Stimulated activated CD4-positive, alpha-beta T cell treated with anti-CD3 and anti-CD28 coated beads, Interleukin-4, amount 100 ng/mL, for 24 hours (primary cell): ENCODE results near the gene SLC9A8.
"Not testable (repeated sequence)": the region's sequence is repeated elsewhere in the genome, so short reads cannot be mapped to it uniquely, and the experiment has no call there.

Experiments
- DNase-seq: peaks from one replicate; pipeline ENCODE4 v3.0.0-alpha.2; 2020

Gene SLC9A8, protein sequence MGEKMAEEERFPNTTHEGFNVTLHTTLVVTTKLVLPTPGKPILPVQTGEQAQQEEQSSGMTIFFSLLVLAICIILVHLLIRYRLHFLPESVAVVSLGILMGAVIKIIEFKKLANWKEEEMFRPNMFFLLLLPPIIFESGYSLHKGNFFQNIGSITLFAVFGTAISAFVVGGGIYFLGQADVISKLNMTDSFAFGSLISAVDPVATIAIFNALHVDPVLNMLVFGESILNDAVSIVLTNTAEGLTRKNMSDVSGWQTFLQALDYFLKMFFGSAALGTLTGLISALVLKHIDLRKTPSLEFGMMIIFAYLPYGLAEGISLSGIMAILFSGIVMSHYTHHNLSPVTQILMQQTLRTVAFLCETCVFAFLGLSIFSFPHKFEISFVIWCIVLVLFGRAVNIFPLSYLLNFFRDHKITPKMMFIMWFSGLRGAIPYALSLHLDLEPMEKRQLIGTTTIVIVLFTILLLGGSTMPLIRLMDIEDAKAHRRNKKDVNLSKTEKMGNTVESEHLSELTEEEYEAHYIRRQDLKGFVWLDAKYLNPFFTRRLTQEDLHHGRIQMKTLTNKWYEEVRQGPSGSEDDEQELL

DNA sequence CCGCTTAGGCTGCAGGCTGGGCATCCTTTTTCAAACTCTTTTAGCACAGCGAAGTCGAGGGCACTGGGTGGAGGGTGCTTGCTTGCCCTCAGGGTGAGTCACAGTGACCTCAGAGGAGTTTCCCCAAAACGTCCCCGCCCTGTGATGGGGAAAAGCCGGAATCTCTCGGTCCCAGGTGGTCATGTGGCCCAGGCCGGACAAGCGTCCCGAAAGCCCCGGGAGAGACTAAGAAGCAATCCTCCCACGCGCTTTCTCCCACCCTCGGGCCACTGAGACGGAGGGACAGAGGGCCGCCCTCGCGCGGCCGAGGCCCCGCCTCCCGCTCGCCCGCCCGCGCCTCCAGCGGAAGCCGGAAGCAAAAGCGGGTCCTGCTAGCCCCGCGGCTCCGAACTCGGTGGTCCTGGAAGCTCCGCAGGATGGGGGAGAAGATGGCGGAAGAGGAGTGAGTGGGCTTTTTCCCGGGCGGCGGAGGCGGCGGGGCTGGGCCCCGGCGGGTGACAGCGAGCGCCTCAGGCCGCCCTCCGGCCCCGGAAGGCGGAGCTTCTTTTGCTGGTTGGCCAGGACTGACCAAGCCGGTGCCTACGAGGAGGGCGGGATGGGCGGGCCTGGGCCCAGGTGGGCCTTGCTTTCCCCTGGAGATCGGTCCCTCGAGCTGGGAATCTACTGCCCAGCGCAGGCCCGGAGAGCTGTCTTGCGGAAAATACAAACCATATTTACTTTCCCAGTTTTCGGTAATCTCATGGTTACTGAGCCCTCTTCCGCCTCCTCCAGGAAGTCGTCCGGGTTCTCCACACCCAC is at the start of gene SLC9A8:
Gene SLC9A8, plus strand, starts transcription at position 322 of the 798 bp plus-strand sequence. Its CDS starts 95 bp downstream, at position 417.
- DNase-seq: peak; percentile 86

DNA sequence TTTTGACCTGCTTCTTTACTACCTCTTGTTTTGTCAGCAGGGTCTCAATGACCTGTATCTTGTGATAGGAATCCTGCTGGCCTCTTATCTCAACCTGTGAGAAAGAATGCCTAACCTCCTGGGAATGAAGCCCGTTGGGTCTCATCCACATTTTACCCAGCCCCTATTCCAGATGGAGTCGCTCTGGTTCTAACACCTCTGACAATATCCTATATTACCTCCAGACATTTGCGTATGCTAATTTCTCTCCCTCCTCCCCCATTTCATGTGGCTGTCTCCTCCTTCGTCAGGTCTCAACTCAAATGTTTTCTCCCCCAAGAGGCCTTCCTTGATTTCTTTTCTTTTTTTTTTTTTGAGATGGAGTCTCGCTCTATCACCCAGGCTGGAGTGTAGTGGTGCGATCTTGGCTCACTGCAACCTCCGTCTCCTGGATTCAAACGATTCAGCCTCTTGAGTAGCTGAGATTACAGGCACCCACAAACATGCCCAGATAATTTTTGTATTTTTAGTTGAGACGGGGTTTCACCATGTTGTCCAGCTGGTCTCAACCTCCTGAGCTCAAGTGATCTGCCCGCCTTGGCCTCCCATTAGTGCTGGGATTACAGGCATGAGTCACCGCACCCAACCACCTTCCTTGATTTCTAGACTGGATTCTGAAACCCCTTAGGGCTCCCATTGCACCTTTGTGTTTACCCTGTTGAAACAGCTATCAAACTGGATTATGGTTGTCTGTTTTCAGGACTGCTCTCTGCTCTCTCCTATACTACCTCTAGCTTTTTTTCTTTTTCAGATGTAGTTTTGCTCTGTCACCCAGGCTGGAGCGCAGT is 49.5 kb upstream of the SLC9A8 start:
- no peak for DNase-seq

DNA sequence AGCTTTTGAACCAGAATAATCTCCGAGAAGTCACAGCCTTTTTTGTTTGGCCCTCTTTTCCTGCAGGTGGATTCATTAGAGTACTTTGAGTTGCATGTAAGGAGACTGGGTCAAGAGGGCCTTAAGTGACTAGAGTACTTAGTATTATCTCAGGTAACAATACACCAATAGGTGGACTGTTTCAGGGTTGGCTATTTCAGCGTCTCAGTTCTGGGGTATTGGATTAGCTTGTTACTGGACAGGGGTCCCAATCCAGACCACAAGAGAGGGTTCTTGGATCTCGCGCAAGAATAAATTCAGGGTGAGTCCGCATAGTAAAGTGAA is 47.3 kb upstream of the SLC9A8 start:
- DNase-seq: no peak

DNA sequence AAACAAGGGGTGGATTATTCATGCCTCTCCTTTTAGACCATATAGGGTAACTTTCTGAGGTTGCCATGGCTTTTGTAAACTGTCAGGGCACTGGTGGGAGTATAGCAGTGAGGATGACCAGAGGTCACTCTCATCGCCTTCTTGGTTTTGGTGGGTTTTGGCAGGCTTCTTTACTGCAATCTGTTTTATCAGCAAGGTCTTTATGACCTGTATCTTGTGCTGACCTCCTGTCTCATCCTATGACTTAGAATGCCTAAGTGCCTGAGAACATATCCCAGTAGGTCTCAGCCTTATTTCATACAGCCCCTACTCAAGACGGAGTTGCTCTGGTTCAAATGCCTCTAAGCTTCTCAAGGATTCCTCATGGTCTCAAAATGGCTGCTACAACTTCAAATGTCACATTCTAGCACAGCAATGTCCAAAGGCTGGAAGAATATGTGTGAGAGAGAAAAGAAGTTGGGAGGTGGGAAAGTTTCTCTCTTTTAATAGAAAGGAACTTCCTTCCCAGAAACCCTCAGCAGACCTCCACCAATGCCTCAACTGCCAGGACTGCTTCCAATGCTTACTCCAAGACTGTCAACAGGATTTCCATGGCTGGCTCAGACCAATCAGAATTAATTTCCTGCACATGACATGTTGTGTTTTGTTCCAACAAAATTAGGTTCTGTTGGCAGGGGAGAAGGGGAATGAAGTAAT is 46.6 kb upstream of the SLC9A8 start:
- DNase-seq: no peak

DNA sequence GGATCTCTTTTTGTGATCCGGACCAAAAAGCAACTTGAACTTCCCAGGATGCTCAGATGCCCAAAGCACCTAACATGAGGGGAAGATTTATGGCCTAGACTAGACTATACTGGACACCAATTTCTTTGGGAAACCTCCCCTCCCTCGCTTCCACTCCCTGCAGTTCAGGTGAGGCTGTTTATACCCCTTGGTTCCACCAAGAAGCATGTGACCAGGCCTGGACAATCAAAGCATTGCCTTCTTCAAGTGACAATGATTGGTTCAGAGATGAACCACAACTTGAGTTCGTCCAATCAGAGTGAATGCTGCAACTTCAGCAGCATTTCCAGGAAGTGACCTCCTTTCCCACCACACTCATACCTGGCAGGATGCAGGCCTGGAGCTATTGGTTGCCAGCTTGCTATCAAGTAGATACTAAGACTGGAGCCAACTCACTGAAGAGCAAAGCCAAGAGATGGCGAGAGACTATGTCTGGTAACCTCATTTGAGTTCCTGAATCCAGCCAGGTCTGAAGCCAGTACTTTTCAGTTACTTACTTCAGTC is 45.6 kb upstream of the SLC9A8 start:
- no peak for DNase-seq

DNA sequence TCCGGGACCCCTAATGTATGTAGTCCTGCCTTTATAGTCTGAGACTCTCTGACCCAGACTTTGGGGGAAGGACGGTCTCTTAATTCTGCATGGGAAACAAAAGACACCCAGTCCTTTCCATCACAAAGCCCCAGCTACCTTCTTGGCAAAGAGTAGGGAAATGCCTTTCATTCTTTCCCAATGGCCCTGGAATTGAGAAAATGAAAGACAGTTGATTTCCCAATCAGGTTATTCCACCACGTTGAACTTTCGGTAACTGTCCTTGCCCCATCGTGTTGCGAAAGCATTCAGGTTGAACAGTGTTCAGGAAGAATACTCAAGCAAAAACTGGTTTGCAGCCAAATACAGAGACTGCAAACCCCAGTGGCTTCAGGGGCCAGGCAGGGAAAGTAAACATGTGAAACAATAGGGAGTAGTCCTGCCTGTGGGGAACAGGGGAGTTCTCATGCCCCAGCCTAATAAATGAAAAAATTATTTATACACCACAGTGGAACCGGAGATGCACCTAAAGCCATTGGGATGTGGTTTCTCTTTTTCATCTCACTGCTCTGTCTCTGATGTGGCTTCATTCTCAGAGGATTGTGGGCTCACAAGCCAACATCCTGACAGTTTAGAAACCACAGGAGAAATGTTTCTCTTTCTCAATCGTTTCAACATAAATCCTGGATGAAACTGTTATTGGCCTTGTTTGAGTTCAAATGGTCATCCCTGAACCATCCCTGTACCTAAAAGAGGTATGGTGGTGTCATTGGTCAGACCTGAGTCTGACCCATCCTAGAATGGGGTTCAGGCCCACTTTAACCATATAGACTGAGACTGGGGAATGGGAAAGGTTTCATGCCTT is 44.2 kb upstream of the SLC9A8 start:
- DNase-seq: peak; percentile 15

DNA sequence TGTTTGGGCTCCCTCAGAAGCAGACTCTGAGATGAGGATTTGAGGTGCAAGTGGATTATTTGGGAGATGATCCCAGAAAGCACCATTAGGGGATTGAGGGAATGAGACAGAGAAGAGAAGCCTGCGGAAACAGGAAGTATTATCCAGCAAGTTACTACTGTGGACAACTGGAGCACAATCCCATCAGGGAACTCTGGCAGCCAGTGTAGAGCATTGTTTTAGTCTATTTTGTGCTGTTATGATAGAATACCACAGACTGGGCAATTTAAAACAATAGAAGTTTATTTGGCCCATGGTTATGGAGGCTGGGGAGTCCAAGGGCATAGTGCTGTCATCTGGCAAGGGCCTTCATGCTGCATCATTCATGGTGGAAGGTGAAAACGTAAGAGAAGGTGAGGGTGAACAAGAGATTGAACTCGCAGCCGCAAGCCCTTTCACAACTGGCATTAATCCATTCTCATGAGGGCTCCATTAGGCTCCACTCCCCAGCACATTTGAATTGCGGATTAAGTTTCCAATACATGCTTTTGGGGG is 43.5 kb upstream of the SLC9A8 start:
- DNase-seq: no peak

DNA sequence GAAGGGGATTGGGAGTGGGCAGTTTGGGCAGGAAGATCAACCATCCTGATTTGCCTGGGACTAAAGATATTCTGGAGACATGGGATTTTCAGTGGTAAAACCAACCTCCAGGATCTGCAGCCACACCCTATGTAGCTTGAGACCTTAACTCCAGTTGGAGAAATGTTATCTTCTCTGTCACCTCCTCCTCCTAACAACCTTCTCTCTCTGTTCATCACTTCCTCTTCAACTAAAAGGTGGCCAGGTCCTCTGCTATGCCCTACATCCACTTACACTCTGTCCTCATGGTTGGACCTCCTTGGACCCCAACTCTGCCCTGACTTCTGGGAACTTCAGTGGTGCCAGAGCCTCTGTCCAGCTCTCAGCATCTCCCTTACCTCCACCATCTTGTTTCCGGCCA is 42.0 kb upstream of the SLC9A8 start:
- DNase-seq: no peak

DNA sequence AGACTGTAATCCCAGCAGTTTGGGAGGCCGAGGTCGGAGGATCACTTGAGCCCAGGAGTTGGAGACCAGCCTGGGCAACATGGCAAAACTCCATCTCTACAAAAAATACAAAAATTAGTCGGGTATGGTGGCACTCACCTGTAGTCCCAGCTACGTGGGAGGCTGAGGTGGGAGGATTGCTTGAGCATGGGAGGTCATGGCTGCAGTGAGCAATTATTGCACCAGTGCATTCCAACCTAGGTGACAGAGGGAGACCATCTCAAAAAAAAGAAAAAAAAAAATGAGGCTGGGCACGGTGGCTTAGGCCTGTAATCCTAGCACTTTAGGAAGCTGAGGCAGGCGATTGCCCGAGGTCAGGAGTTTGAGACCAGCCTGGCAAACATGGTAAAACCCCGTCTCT is 38.4 kb upstream of the SLC9A8 start:
- not testable (repeated sequence) for DNase-seq

DNA sequence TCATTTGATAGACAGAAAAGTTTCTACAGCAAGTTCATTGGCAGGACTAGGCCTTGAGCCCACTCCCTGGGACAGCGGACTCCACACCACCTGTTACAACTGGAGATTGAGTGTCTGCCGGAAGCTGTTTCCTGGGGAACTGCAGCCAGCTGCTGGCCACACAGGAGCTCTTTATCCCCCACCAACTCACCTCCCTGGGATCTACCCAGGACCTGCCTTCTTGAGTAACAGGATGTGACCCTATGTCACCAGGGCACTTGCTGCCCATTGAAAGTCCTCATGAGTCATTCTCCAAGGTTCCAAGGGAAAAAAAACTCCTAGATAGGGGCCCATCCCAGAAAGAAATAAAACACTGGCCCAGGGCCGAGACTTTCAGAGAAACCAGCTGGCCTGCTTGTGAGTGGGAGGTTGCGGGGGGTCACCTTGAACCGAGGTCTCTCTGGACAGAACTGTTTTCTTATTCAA is 37.4 kb upstream of the SLC9A8 start:
- no peak for DNase-seq

DNA sequence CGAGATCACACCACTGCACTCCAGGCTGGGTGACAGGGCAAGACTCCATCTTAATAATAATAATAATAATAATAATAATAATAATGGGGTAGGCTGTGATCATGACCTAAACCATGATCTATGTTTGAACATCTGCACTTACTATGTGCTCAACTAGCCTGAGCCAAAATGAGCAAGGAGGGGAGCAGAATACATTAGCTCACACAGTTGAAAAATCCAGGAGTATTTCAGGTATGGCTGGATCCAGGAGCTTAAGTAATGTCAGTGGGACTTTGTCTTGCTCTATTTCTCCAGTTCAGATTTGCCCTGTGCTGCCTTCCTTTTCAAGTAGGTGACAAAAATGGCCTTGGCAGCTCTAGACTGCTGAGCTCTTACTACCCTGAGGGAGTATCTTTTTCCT is 32.7 kb upstream of the SLC9A8 start:
- DNase-seq: no peak

DNA sequence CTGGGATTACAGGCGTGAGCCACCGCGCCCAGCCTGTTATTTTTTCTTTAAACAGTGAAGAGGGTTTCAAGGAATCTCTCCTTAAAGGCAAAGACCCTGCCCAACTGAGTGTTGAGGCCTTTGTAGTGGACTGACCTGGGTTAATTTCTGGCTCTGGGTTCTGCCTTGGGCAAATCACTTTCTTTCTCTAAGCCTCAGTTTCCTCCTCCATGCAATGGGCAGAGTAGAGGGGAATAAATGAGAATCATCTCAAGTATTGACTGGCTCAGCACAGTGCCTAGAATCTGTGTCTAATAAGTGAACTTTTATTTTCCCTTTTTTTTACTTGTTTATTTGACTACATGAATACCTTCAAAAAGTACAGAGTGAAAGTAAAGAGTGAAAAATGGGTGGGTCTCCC is 31.0 kb upstream of the SLC9A8 start:
- no peak for DNase-seq

DNA sequence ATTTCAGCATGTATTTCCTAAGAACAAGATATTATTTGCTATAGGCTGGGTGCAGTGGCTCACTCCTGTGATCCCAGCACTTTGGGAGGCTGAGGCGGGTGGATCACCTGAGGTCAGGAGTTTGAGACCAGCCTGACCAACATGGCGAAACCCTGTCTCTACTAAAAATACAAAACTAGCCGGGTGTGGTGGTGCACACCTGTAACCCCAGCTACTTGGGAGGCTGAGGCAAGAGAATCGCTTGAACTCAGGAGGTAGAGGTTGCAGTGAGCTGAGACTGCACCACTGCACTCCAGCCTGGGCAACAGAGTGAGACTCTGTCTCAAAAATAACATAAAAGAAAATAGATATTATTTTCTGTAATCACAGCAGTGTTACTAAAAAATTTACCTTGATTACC is 30.2 kb upstream of the SLC9A8 start:
- DNase-seq: not testable (repeated sequence)

DNA sequence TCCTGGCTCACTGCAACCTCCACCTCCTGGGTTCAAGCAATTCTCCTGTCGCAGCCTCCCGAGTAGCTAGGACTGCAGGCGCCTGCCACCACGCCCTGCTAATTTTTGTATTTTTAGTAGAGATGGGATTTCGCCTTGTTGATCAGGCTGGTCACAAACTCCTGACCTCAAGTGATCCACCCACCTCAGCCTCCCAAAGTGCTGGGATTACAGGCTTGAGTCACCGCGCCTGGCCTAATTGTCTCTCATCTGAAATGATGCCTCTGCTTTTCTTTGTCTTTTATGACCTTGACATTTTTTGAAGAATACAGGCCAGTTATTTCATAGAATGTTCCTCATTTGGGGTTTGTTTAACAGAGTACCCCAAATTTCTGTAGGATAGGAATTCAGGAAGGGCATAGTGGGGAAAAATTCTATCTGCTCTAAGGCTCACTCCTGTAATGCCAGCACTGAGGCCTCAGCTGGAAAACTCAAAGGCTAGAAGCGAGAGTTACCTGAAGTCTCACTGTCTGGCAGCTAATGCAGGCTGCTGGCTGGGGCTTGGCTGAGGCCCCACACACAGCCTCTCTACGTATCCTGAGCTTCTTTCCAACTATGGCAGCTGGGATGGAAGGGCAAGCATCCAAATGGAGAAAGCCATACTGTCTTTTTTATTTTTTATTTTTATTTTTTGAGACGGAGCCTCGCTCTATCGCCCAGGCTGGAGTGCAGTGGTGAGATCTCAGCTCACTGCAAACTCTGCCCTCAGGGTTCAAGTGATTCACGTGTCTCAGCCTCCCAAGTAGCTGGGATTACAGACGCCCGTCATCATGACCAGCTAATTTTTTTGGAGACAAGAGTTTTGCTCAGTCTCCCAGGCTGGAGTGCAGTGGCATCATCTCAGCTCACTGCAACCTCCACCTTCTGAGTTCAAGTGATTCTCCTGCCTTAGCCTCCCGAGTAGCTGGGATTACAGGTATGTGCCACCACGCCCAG is 29.3 kb upstream of the SLC9A8 start:
- DNase-seq: not testable (repeated sequence)

DNA sequence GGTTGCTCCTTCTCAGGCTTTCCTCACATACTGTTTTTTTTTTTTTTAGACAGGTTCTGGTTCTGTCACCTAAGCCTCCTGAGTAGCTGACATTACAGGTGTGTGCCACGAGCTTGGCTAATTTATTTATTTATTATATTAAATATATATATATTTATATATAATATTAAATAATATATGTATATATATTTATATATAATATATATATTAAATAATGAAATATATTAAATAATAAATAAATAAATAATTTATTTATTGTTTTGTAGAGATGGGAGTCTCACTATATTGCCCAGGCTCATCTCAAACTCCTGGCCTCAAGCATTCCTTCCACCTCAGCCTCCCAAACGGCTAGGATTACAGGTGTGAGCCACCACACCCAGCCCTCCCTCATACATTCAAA is 28.3 kb upstream of the SLC9A8 start:
- no peak for DNase-seq

DNA sequence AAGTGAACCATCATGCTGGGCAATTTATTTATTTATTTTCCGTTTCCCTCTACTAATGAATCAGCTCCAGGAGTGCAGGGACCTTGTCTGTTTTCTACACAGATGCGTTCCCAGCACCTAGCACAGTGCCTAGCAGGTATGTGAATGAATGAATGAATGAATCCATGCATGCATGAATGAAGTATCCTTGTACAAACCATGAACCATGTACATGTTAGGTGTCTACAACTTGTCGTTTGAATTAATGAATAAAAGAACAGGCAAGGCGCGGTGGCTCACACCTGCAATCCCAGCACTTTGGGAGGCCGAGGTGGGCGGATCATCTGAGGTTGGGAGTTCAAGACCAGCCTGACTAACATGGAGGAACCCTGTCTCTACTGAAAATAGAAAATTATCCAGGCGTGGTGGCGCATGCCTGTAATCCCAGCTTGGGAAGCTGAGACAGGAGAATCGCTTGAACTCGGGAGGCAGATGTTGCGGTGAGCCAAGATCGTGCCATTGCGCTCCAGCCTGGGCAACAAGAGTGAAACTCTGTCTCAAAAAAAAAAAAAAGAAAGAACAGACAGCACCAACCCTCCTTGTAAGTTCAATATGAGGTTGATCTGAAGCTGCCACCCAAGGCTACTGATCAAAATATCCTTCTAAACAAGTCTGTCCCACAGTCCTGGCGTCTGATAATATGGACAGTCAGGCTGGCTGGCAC is 27.3 kb upstream of the SLC9A8 start:
- no peak for DNase-seq

DNA sequence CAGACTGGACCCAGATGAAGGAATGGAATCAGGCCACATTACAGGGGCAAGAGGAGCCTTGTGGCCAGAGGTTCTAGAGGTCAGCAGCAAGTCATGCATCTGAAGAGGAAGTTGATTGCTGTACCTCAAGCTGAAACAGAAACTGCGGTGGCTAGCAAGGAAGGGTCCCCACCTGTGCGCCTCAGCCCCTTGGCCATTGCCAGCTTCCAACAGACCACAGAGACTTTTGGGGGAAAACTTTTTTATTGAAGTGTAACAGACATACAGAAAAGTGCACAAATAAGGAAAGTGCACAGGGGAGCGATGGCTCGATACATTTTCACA is 26.8 kb upstream of the SLC9A8 start:
- DNase-seq: no peak

DNA sequence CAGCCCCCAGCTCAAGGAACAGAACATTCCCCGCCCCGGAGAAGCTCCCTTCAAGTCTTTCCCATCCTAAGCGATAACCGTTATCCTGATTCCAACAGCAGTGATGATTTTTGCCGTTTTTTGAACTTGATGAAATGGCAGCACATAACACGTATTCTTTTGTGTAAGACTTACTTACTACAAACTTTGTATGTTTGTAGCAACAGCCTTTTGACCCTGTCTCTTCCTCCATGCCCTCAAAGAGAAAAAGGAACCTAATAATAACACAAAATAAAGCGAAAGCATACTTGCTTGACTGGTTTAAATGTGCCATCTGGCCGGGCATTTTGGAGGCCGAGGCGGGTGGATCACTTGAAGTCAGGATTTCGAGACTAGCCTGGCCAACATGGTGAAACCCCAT is 26.4 kb upstream of the SLC9A8 start:
- no peak for DNase-seq
